ENCODE measurements around the gene TTC39B. TPM values are rescaled to one million over a fixed set of nuclear protein-coding genes. Genes with fewer than 3 reads are reported as not detected.

The TTC39B gene
- total RNA-seq: 4.2 TPM

DNA sequence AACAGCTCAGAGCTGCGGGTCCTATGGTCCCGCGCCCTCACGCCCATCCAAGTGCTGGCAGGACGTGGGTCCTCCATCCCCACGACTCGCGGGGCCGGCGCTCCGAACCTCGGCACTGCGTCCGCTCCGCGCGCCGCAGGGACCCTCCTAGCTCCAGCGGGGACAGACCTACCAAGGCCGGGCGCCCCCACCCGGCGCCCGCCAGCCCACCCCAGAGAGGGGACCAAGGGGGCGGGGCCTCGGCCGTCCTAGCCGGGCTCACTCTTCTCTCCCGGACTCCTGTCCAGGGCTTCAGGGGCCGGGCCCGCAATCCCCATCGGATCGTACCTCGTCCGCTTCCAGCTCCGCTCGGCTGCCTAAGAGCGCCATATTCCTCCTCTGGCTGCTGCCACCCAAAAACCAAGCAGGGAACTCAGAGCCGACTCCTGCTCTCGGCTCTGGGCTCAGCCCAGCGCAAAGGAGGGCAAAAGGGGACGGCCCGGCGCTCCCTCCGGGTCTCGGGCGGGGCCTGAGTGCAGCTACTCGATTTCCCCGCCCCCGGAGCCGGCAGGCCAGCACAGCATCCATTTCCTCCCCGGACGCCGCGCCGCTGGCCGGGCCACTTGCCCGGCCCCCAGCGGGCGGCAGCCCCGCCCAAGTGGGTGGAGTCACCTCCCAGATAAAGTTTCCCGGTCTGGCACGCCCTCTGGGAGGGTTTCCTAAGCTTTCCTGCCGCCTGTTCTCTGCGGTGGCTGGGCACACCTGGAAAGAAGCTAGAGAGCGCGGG, at the start of gene TTC39B:
TSS of gene TTC39B (minus strand) at position 460 of the 766 bp plus-strand sequence. CDS start at position 369, 91 bp downstream.
- Histone ChIP-seq H3K27me3 (ENCODE audit: control insufficient read depth in 3 of 3, insufficient read depth in 3 of 3, low read length in 3 of 3) (no peaks in the 10 kb centered on the region), H3K9me3 (ENCODE audit: control insufficient read depth in 3 of 3, low read length in 3 of 3) (no peaks in the 10 kb centered on the region), H3K4me3 (ENCODE audit: low read length in 3 of 3) (peak within 1 kb of the TSS; percentile 85 to 90 (median 87)), H3K4me1 (ENCODE audit: control insufficient read depth in 3 of 3, insufficient read depth in 3 of 3, low read length in 3 of 3) (peaks cover 8 to 18% (median 18%) of the 10 kb centered on the region in 3 donors), H3K36me3 (ENCODE audit: control insufficient read depth in 3 of 3, insufficient read depth in 3 of 3, low read length in 3 of 3) (no peaks in the 10 kb centered on the region), H3K9ac (ENCODE audit: low read depth in 1 of 3, low read length in 3 of 3) (peak within 1 kb of the TSS; percentile 79 to 80 (median 79)), H3K27ac (ENCODE audit: low read depth, low read length) (peak within 1 kb of the TSS; percentile 68)

DNA sequence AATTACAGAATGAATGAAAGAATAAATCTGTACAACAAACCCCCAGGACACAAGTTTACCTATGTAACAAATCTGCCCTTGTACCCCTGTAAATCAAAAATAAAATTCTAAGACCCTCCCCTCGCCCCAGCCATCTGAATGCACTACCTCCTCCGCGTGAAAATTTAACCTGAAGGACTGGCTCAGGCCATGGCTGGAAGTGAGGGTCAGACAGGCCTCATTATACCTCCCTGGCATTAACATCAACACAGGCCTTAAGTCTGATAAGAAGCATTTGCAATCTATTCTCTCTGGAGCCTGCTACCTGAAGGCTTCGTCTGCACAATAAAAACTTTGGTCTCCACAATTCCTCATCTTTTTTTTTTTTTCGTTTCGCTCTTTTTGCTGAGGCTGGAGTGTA, 48.7 kb upstream of the TTC39B start:
- no peaks in the 10 kb centered on the region for H3K27me3 ChIP-seq (ENCODE audit: control insufficient read depth in 3 of 3, insufficient read depth in 3 of 3, low read length in 3 of 3)
- no peaks in the 10 kb centered on the region for H3K9me3 ChIP-seq (ENCODE audit: control insufficient read depth in 3 of 3, low read length in 3 of 3)
- H3K4me1 ChIP-seq (ENCODE audit: control insufficient read depth in 3 of 3, insufficient read depth in 3 of 3, low read length in 3 of 3): no peaks in the 10 kb centered on the region
- no peaks in the 10 kb centered on the region for H3K36me3 ChIP-seq (ENCODE audit: control insufficient read depth in 3 of 3, insufficient read depth in 3 of 3, low read length in 3 of 3)
- H3K9ac ChIP-seq (ENCODE audit: low read depth in 1 of 3, low read length in 3 of 3): no peak overlapping the region
- no peak overlapping the region for H3K27ac ChIP-seq (ENCODE audit: low read depth, low read length)
- no peak overlapping the region for H3K4me3 ChIP-seq (ENCODE audit: low read length in 3 of 3)

DNA sequence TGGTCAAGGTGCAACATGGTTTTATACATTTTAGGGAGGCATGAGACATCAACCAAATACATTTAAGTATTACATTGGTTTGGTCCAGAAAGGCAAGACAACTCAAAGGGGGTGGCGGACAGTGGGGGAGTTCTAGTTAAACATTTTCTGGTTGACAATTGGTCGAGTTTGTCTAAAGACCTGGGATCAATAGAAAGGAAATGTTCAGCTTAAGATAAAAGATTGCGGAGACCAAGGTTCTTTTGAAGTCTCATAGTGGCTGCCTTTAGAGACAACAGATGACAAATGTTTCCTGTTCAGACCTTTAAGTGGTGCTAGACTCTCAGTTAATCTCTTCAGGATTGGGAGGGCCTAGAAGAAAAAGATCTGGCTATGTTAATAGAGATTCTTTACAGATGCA, 47.7 kb upstream of the TTC39B start:
- H3K9ac ChIP-seq (ENCODE audit: low read depth in 1 of 3, low read length in 3 of 3): no peak overlapping the region
- no peaks in the 10 kb centered on the region for H3K9me3 ChIP-seq (ENCODE audit: control insufficient read depth in 3 of 3, low read length in 3 of 3)
- H3K36me3 ChIP-seq (ENCODE audit: control insufficient read depth in 3 of 3, insufficient read depth in 3 of 3, low read length in 3 of 3): no peaks in the 10 kb centered on the region
- no peaks in the 10 kb centered on the region for H3K4me1 ChIP-seq (ENCODE audit: control insufficient read depth in 3 of 3, insufficient read depth in 3 of 3, low read length in 3 of 3)
- H3K4me3 ChIP-seq (ENCODE audit: low read length in 3 of 3): no peak overlapping the region
- no peaks in the 10 kb centered on the region for H3K27me3 ChIP-seq (ENCODE audit: control insufficient read depth in 3 of 3, insufficient read depth in 3 of 3, low read length in 3 of 3)
- H3K27ac ChIP-seq (ENCODE audit: low read depth, low read length): no peak overlapping the region

DNA sequence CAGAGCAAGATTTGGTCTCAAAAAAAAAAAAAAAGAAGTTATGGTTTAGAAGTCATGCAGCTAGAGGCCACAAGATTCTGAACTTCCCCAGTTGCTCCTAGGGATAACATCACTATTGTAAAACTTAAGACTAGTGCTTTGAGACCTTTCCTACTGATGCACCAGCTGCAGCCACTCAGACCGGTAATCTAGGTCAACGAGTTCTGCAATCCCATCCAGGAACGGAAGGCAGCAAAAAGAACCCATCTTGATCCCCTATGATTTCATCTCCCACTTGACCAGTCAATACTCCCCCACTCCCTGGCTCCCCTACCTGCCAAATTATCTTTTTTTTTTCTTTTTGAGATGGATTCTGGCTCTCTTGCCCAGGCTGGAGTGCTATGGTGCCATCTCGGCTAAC, 46.9 kb upstream of the TTC39B start:
- H3K4me1 ChIP-seq (ENCODE audit: control insufficient read depth in 3 of 3, insufficient read depth in 3 of 3, low read length in 3 of 3): no peaks in the 10 kb centered on the region
- H3K27ac ChIP-seq (ENCODE audit: low read depth, low read length): no peak overlapping the region
- no peaks in the 10 kb centered on the region for H3K36me3 ChIP-seq (ENCODE audit: control insufficient read depth in 3 of 3, insufficient read depth in 3 of 3, low read length in 3 of 3)
- H3K9me3 ChIP-seq (ENCODE audit: control insufficient read depth in 3 of 3, low read length in 3 of 3): no peaks in the 10 kb centered on the region
- H3K9ac ChIP-seq (ENCODE audit: low read depth in 1 of 3, low read length in 3 of 3): no peak overlapping the region
- no peaks in the 10 kb centered on the region for H3K27me3 ChIP-seq (ENCODE audit: control insufficient read depth in 3 of 3, insufficient read depth in 3 of 3, low read length in 3 of 3)
- no peak overlapping the region for H3K4me3 ChIP-seq (ENCODE audit: low read length in 3 of 3)

DNA sequence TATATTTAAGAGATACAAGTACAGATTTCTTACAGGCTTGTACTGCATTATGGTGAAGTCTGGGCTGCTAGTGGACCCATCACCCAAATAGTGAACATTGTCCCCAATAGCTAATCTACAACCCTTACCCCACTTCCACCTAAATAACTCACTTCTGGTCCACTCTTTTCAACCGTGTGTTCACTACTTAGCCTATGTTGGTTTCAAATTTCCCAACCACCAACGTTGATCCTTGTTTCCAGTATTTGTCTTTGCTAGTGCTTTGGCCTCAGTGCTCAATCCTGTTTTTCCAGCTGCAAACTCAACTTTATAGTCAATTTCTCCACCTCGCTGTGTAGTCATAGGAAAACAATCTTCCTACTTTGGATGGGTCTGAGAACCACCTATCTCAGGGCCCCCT, 45.3 kb upstream of the TTC39B start:
- no peaks in the 10 kb centered on the region for H3K27me3 ChIP-seq (ENCODE audit: control insufficient read depth in 3 of 3, insufficient read depth in 3 of 3, low read length in 3 of 3)
- H3K36me3 ChIP-seq (ENCODE audit: control insufficient read depth in 3 of 3, insufficient read depth in 3 of 3, low read length in 3 of 3): no peaks in the 10 kb centered on the region
- H3K4me1 ChIP-seq (ENCODE audit: control insufficient read depth in 3 of 3, insufficient read depth in 3 of 3, low read length in 3 of 3): no peaks in the 10 kb centered on the region
- no peak overlapping the region for H3K27ac ChIP-seq (ENCODE audit: low read depth, low read length)
- H3K4me3 ChIP-seq (ENCODE audit: low read length in 3 of 3): no peak overlapping the region
- no peak overlapping the region for H3K9ac ChIP-seq (ENCODE audit: low read depth in 1 of 3, low read length in 3 of 3)
- no peaks in the 10 kb centered on the region for H3K9me3 ChIP-seq (ENCODE audit: control insufficient read depth in 3 of 3, low read length in 3 of 3)

DNA sequence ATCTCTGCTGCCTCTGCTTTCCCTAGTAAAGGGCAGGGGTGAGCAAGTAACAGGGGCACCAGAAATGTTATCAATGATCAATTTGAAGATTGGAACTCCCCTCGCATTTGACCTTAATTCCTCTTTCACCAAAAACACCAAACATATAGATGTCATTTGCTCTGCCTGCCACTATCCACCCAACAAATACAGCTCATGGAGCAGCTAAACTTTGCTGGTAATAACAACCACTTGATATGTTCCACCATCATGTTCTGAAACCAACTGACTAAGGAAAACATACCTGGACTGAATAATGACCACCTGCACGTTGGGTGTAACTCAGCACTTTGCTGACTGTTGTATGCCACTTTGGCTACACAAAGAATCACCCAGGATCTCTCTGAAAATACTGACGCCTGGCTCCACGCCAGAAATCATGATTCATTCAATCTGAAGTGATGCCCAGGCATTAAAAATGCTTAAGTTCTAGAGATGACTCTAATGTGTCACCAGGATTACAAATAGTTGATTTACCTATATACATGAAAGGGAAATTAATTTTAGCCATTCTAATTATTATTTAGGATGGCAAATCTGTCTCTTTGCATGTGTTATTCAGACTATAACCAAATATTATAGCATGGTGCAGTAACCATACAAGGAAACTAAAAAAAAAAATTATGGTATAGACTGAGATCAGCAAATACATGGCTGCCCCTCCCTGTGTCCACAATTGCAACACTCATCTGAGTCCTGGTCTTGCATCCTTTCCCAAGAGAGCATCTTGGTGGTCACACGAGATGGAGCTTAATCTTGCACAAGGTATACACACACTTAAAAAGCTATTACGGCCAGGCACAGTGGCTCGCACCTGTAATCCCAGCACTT, 43.1 kb upstream of the TTC39B start:
- no peak overlapping the region for H3K27ac ChIP-seq (ENCODE audit: low read depth, low read length)
- H3K36me3 ChIP-seq (ENCODE audit: control insufficient read depth in 3 of 3, insufficient read depth in 3 of 3, low read length in 3 of 3): no peaks in the 10 kb centered on the region
- no peaks in the 10 kb centered on the region for H3K9me3 ChIP-seq (ENCODE audit: control insufficient read depth in 3 of 3, low read length in 3 of 3)
- no peaks in the 10 kb centered on the region for H3K4me1 ChIP-seq (ENCODE audit: control insufficient read depth in 3 of 3, insufficient read depth in 3 of 3, low read length in 3 of 3)
- H3K4me3 ChIP-seq (ENCODE audit: low read length in 3 of 3): no peak overlapping the region
- no peak overlapping the region for H3K9ac ChIP-seq (ENCODE audit: low read depth in 1 of 3, low read length in 3 of 3)
- H3K27me3 ChIP-seq (ENCODE audit: control insufficient read depth in 3 of 3, insufficient read depth in 3 of 3, low read length in 3 of 3): no peaks in the 10 kb centered on the region

DNA sequence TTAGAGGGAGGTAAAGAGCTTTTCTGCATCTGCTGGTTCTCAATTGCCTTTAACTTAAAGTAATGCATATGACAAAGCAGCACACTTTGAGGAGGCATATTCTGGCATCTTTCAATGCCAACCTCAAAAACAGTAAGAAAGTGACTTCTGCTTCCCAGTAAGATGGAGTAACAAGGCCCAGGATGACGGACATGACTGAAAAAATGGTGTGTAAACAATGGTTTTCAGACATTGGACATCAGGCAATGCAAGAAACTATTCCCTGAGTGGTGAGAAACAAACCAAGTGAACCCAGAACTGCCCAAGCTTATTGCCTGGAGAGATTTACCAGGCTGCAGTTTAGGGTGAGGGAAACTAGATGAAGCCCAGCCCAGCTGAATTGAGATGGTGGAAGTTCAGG, 39.8 kb upstream of the TTC39B start:
- no peak overlapping the region for H3K4me3 ChIP-seq (ENCODE audit: low read length in 3 of 3)
- no peaks in the 10 kb centered on the region for H3K27me3 ChIP-seq (ENCODE audit: control insufficient read depth in 3 of 3, insufficient read depth in 3 of 3, low read length in 3 of 3)
- no peaks in the 10 kb centered on the region for H3K36me3 ChIP-seq (ENCODE audit: control insufficient read depth in 3 of 3, insufficient read depth in 3 of 3, low read length in 3 of 3)
- no peaks in the 10 kb centered on the region for H3K9me3 ChIP-seq (ENCODE audit: control insufficient read depth in 3 of 3, low read length in 3 of 3)
- H3K27ac ChIP-seq (ENCODE audit: low read depth, low read length): no peak overlapping the region
- no peaks in the 10 kb centered on the region for H3K4me1 ChIP-seq (ENCODE audit: control insufficient read depth in 3 of 3, insufficient read depth in 3 of 3, low read length in 3 of 3)
- H3K9ac ChIP-seq (ENCODE audit: low read depth in 1 of 3, low read length in 3 of 3): no peak overlapping the region

DNA sequence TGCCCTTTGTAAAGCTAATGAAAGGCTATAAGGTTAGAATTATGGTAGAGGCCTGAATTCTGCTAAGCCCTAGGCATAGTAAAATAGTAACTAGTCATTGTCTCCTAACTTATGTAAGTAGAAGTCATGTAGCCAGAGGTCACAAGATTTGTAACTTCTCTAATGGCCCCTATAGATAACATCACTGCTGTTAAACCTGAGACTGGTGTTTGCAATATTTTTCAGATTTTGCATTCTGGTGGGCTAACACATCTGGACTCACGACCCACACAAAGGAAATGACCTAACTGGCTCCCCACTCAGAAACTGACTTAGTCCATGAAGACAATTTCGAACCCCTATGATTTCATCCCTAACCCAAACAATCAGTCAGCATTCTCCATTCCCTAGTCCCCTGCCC, 37.2 kb upstream of the TTC39B start:
- H3K9ac ChIP-seq (ENCODE audit: low read depth in 1 of 3, low read length in 3 of 3): no peak overlapping the region
- H3K27ac ChIP-seq (ENCODE audit: low read depth, low read length): no peak overlapping the region
- H3K36me3 ChIP-seq (ENCODE audit: control insufficient read depth in 3 of 3, insufficient read depth in 3 of 3, low read length in 3 of 3): no peaks in the 10 kb centered on the region
- H3K4me3 ChIP-seq (ENCODE audit: low read length in 3 of 3): no peak overlapping the region
- no peaks in the 10 kb centered on the region for H3K9me3 ChIP-seq (ENCODE audit: control insufficient read depth in 3 of 3, low read length in 3 of 3)
- H3K27me3 ChIP-seq (ENCODE audit: control insufficient read depth in 3 of 3, insufficient read depth in 3 of 3, low read length in 3 of 3): no peaks in the 10 kb centered on the region
- H3K4me1 ChIP-seq (ENCODE audit: control insufficient read depth in 3 of 3, insufficient read depth in 3 of 3, low read length in 3 of 3): no peaks in the 10 kb centered on the region

DNA sequence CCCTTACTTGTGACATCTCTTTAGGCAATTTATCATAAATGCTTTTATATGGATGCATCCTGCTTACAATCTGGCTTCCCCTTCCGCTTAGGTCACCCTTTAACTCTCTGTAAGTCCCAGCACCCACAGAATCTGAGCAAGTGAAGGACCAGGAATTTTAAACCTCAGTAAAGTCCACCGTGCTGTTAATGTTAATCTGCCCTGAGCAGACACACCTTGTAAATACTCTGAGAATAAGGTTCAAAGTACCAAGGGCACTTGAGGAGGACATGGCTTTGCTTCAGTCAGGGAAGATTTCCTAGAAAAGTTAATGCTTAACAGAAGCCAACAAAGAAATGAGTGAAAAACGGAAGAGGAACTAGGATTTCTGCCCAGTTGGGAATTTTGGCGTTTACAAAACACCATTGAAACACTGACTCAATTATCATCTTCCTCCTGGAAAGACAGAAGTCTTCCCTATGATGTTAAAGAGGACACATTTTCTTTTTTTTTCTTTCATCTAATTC, 26.4 kb upstream of the TTC39B start:
- no peak overlapping the region for H3K4me3 ChIP-seq (ENCODE audit: low read length in 3 of 3)
- H3K27ac ChIP-seq (ENCODE audit: low read depth, low read length): no peak overlapping the region
- H3K4me1 ChIP-seq (ENCODE audit: control insufficient read depth in 3 of 3, insufficient read depth in 3 of 3, low read length in 3 of 3): no peaks in the 10 kb centered on the region
- H3K9ac ChIP-seq (ENCODE audit: low read depth in 1 of 3, low read length in 3 of 3): no peak overlapping the region
- no peaks in the 10 kb centered on the region for H3K27me3 ChIP-seq (ENCODE audit: control insufficient read depth in 3 of 3, insufficient read depth in 3 of 3, low read length in 3 of 3)
- no peaks in the 10 kb centered on the region for H3K9me3 ChIP-seq (ENCODE audit: control insufficient read depth in 3 of 3, low read length in 3 of 3)
- no peaks in the 10 kb centered on the region for H3K36me3 ChIP-seq (ENCODE audit: control insufficient read depth in 3 of 3, insufficient read depth in 3 of 3, low read length in 3 of 3)

DNA sequence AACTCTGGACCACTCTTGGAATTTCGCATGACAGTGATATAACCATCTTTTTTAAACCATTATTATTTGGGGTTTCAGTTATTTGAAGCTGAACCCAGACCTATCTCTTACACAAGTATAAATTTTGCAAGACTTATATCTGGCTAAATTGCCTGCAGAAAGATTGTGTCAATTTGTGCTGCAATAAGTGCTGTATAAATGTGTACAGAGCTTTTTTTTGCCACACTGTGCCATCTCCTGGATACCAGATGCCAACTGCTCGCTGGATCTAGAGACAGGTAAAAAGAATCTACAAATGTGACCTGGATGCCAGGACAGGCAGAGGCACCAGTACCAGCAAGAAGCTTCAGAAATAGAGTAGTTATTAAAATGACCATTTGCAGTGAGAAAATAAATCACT, 25.9 kb upstream of the TTC39B start:
- Histone ChIP-seq H3K4me1 (ENCODE audit: control insufficient read depth in 3 of 3, insufficient read depth in 3 of 3, low read length in 3 of 3) (no peaks in the 10 kb centered on the region), H3K9me3 (ENCODE audit: control insufficient read depth in 3 of 3, low read length in 3 of 3) (no peaks in the 10 kb centered on the region), H3K4me3 (ENCODE audit: low read length in 3 of 3) (no peak overlapping the region), H3K27me3 (ENCODE audit: control insufficient read depth in 3 of 3, insufficient read depth in 3 of 3, low read length in 3 of 3) (no peaks in the 10 kb centered on the region), H3K9ac (ENCODE audit: low read depth in 1 of 3, low read length in 3 of 3) (no peak overlapping the region), H3K27ac (ENCODE audit: low read depth, low read length) (no peak overlapping the region), H3K36me3 (ENCODE audit: control insufficient read depth in 3 of 3, insufficient read depth in 3 of 3, low read length in 3 of 3) (no peaks in the 10 kb centered on the region)

Measured in skeletal muscle tissue (tissue), 4 donors.